HepG2 (cell line): ENCODE data around the gene ARL5C. TPM values are rescaled to one million over a fixed set of nuclear protein-coding genes. Genes with fewer than 3 reads are reported as not detected.

Experiments
- CC2D1A ChIP-seq: sonication (generic); formaldehyde crosslinking; IDR thresholded peaks from 2 replicates; pipeline ENCODE4 v1.8.1; 2023; ENCODE audit warnings: mild to moderate bottlenecking, missing genetic modification reagents
- HOXA3 ChIP-seq: sonication (generic); formaldehyde crosslinking; IDR thresholded peaks from 2 replicates; pipeline ENCODE4 v1.5.0; 2020; ENCODE audit warnings: missing genetic modification reagents
- JUND ChIP-seq: sonication (generic); formaldehyde crosslinking; IDR thresholded peaks from 2 replicates; pipeline ENCODE4 v1.8.0; 2022; ENCODE audit warnings: mild to moderate bottlenecking, missing genetic modification reagents
- NFRKB ChIP-seq: fragments of 450-650 bp; IDR thresholded peaks from 2 replicates; pipeline ENCODE4 v1.6.1; 2017
- PAF1 ChIP-seq: IDR thresholded peaks from 2 replicates; pipeline ENCODE4 v1.6.1; 2016; ENCODE audit warnings: missing genetic modification reagents, missing compliant biosample characterization
- PHB2 ChIP-seq: fragments of 450-650 bp; IDR thresholded peaks from 2 replicates; pipeline ENCODE4 v1.6.1; 2018; ENCODE audit not compliant: partially characterized antibody
- PHF5A ChIP-seq: IDR thresholded peaks from one replicate; pipeline ENCODE4 v1.6.1; 2018; ENCODE audit warnings: low read depth, missing genetic modification reagents; ENCODE audit not compliant: unreplicated experiment
- POLR2AphosphoS5 ChIP-seq: IDR thresholded peaks from 2 replicates; pipeline ENCODE4 v1.6.1; 2012; ENCODE audit warnings: low read depth, low read length
- TBX3 ChIP-seq: fragments of 450-650 bp; IDR thresholded peaks from 2 replicates; pipeline ENCODE4 v1.6.1; 2017; ENCODE audit warnings: antibody characterized with exemption, mild to moderate bottlenecking, inconsistent platforms, borderline replicate concordance
- ZFP1 ChIP-seq: IDR thresholded peaks from 2 replicates; pipeline ENCODE4 v1.6.1; 2016
- ZFP37 ChIP-seq: sonication (generic); formaldehyde crosslinking; IDR thresholded peaks from 2 replicates; pipeline ENCODE4 v1.4.0; 2020; ENCODE audit warnings: missing genetic modification reagents, borderline replicate concordance
- ZNF296 ChIP-seq: sonication (generic); formaldehyde crosslinking; conservative IDR thresholded peaks from 2 replicates; pipeline ENCODE4 v1.5.0; 2020; ENCODE audit warnings: mild to moderate bottlenecking, missing genetic modification reagents
- ZNF615 ChIP-seq: sonication (generic); formaldehyde crosslinking; IDR thresholded peaks from 2 replicates; pipeline ENCODE4 v1.5.0; 2020; ENCODE audit warnings: mild to moderate bottlenecking, missing genetic modification reagents, borderline replicate concordance
- polyA plus RNA-seq, 8 experiments: library from polyadenylated mRNA; depleted of rRNA in 3 of 8; stranded (reverse) in 7 of 8; unstranded in 1 of 8; fragments of >200 nt; fragmentation: Illumina TruSeq in 4 of 8; extraction: Trizol in 4 of 8; gene quantifications; 2 replicates each; pipeline versions ENCODE4 v1.2.1 to v1.2.3, GENCODE V29; 2011 to 2016; ENCODE audit warnings: low read depth in 4 of 8, missing spikeins in 1 of 8, mixed read lengths in 1 of 8; ENCODE audit not compliant: insufficient read depth in 1 of 8
- total RNA-seq, 5 experiments: library from RNA; depleted of rRNA; stranded (reverse); fragments of >200 nt; fragmentation: Illumina TruSeq; extraction: Trizol; gene quantifications; 2 replicates each; pipeline ENCODE4 v1.2.3, GENCODE V29; 2016; ENCODE audit warnings: low read depth in 1 of 5
- TF ChIP-seq, protein P1 (sequence below): sonication (generic); formaldehyde crosslinking; IDR thresholded peaks from 2 replicates; pipeline ENCODE4 v1.4.0; 2020; ENCODE audit warnings: missing genetic modification reagents
- TF ChIP-seq, protein P2 (sequence below): sonication (generic); formaldehyde crosslinking; IDR thresholded peaks from 2 replicates; pipeline ENCODE4 v1.4.0; 2020; ENCODE audit warnings: missing genetic modification reagents, borderline replicate concordance
- TF ChIP-seq, protein P3 (sequence below), 2 experiments: sonication (generic) in 1 of 2; formaldehyde crosslinking in 1 of 2; IDR thresholded peaks; 2 replicates each; pipeline versions ENCODE4 v1.5.1 to v1.6.1; 2011 to 2020; ENCODE audit warnings: borderline replicate concordance in 1 of 2, low read depth in 1 of 2, low read length in 1 of 2, mild to moderate bottlenecking in 1 of 2, missing genetic modification reagents in 1 of 2, moderate library complexity in 1 of 2
- TF ChIP-seq, protein P4 (sequence below): sonication (generic); formaldehyde crosslinking; IDR thresholded peaks from 2 replicates; pipeline ENCODE4 v1.4.0; 2020; ENCODE audit warnings: mild to moderate bottlenecking, low read depth, missing genetic modification reagents
- TF ChIP-seq, protein P5 (sequence below): sonication (generic); formaldehyde crosslinking; IDR thresholded peaks from 2 replicates; pipeline ENCODE4 v1.5.0; 2020; ENCODE audit warnings: missing genetic modification reagents

Gene ARL5C
- total and polyA plus RNA-seq, 2 of the 13 experiments (the other 11 are each of a cell fraction or from before 2014, with no cell fraction given): not detected

DNA sequence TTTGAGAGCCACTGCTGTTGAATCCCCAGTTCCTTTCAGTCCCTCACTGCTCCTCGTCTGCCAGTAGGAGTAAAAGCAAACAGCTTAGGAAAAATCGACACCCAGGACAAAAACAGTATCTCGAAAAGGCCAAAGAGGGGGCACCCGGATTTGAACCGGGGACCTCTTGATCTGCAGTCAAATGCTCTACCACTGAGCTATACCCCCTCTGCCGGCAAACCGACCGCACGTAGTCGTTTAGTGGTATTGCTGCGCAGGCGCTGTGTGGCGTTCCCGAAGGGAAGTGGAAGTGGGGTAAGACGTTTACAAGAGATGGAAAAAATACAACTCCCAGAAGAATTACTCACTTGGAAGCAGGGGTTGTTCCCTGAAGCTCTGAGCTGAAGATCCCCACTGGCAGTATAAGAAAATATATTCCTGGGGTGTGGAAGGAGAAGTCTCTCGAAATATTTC is 12.3 kb downstream of the ARL5C start (continued):
- TF ChIP-seq CC2D1A (CRISPR knock-in tag): no peak
- TF ChIP-seq TBX3: no peak
- no peak for TF ChIP-seq JUND (CRISPR knock-in tag)
- TF ChIP-seq, protein P1, sequence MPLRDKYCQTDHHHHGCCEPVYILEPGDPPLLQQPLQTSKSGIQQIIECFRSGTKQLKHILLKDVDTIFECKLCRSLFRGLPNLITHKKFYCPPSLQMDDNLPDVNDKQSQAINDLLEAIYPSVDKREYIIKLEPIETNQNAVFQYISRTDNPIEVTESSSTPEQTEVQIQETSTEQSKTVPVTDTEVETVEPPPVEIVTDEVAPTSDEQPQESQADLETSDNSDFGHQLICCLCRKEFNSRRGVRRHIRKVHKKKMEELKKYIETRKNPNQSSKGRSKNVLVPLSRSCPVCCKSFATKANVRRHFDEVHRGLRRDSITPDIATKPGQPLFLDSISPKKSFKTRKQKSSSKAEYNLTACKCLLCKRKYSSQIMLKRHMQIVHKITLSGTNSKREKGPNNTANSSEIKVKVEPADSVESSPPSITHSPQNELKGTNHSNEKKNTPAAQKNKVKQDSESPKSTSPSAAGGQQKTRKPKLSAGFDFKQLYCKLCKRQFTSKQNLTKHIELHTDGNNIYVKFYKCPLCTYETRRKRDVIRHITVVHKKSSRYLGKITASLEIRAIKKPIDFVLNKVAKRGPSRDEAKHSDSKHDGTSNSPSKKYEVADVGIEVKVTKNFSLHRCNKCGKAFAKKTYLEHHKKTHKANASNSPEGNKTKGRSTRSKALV (CRISPR knock-in tag): no peak
- TF ChIP-seq, protein P2, sequence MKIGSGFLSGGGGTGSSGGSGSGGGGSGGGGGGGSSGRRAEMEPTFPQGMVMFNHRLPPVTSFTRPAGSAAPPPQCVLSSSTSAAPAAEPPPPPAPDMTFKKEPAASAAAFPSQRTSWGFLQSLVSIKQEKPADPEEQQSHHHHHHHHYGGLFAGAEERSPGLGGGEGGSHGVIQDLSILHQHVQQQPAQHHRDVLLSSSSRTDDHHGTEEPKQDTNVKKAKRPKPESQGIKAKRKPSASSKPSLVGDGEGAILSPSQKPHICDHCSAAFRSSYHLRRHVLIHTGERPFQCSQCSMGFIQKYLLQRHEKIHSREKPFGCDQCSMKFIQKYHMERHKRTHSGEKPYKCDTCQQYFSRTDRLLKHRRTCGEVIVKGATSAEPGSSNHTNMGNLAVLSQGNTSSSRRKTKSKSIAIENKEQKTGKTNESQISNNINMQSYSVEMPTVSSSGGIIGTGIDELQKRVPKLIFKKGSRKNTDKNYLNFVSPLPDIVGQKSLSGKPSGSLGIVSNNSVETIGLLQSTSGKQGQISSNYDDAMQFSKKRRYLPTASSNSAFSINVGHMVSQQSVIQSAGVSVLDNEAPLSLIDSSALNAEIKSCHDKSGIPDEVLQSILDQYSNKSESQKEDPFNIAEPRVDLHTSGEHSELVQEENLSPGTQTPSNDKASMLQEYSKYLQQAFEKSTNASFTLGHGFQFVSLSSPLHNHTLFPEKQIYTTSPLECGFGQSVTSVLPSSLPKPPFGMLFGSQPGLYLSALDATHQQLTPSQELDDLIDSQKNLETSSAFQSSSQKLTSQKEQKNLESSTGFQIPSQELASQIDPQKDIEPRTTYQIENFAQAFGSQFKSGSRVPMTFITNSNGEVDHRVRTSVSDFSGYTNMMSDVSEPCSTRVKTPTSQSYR (CRISPR knock-in tag): no peak
- no peak for TF ChIP-seq PAF1
- TF ChIP-seq ZFP1: no peak
- TF ChIP-seq ZNF296 (CRISPR knock-in tag): no peak
- TF ChIP-seq ZFP37: no peak
- TF ChIP-seq, protein P3, sequence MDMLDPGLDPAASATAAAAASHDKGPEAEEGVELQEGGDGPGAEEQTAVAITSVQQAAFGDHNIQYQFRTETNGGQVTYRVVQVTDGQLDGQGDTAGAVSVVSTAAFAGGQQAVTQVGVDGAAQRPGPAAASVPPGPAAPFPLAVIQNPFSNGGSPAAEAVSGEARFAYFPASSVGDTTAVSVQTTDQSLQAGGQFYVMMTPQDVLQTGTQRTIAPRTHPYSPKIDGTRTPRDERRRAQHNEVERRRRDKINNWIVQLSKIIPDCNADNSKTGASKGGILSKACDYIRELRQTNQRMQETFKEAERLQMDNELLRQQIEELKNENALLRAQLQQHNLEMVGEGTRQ (IDR thresholded peaks at IDR 0.05; ENCODE audit: low read depth, low read length): no peak
- TF ChIP-seq, protein P3 (CRISPR knock-in tag; IDR thresholded peaks at IDR 0.05; ENCODE audit: borderline replicate concordance): no peak
- TF ChIP-seq, protein P4, sequence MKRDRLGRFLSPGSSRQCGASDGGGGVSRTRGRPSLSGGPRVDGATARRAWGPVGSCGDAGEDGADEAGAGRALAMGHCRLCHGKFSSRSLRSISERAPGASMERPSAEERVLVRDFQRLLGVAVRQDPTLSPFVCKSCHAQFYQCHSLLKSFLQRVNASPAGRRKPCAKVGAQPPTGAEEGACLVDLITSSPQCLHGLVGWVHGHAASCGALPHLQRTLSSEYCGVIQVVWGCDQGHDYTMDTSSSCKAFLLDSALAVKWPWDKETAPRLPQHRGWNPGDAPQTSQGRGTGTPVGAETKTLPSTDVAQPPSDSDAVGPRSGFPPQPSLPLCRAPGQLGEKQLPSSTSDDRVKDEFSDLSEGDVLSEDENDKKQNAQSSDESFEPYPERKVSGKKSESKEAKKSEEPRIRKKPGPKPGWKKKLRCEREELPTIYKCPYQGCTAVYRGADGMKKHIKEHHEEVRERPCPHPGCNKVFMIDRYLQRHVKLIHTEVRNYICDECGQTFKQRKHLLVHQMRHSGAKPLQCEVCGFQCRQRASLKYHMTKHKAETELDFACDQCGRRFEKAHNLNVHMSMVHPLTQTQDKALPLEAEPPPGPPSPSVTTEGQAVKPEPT: no peak
- no peak for TF ChIP-seq POLR2AphosphoS5
- peak; percentile 44 for TF ChIP-seq HOXA3 (CRISPR knock-in tag)
- TF ChIP-seq, protein P5, sequence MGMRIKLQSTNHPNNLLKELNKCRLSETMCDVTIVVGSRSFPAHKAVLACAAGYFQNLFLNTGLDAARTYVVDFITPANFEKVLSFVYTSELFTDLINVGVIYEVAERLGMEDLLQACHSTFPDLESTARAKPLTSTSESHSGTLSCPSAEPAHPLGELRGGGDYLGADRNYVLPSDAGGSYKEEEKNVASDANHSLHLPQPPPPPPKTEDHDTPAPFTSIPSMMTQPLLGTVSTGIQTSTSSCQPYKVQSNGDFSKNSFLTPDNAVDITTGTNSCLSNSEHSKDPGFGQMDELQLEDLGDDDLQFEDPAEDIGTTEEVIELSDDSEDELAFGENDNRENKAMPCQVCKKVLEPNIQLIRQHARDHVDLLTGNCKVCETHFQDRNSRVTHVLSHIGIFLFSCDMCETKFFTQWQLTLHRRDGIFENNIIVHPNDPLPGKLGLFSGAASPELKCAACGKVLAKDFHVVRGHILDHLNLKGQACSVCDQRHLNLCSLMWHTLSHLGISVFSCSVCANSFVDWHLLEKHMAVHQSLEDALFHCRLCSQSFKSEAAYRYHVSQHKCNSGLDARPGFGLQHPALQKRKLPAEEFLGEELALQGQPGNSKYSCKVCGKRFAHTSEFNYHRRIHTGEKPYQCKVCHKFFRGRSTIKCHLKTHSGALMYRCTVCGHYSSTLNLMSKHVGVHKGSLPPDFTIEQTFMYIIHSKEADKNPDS (CRISPR knock-in tag): no peak
- no peak for TF ChIP-seq NFRKB
- peak; percentile 59 for TF ChIP-seq PHF5A (CRISPR knock-in tag)
- no peak for TF ChIP-seq PHB2
- no peak for TF ChIP-seq ZNF615 (CRISPR knock-in tag)
